Measurements from ENCODE around the gene TMEM54. TPM values are rescaled to one million over a fixed set of nuclear protein-coding genes. Genes with fewer than 3 reads are reported as not detected.
A peak's percentile ranks its signal among the peaks of the same experiment; 100 is the strongest.
"Not testable (repeated sequence)": the region's sequence is repeated elsewhere in the genome, so short reads cannot be mapped to it uniquely, and the experiment has no call there.

TMEM54 gene
- total and polyA plus RNA-seq, 2 of the 13 experiments (the other 11 are each of a cell fraction or from before 2014, with no cell fraction given), result 2.5 to 2.9 TPM

DNA sequence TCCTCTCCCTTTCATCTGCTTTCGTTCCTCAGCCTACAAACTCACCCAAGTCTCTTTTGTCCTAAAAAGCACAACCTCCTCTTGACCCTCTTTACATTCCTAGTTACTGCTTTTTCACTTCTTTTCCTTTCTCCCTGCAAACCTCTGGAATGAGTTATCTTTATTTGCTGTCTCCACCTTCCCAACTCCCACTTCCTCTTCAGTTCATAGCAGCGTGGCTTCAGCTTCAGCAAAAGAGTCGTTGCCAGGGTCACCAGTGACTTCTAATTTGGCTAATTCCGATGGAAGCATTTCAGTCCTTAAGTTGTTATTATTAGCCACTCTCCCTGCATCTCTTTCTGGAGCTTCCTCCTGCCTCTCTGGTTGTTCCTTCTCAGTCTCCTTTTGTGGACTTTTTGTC lies 6.2 kb upstream of the TMEM54 start (continued):
- TF ChIP-seq, protein P1, sequence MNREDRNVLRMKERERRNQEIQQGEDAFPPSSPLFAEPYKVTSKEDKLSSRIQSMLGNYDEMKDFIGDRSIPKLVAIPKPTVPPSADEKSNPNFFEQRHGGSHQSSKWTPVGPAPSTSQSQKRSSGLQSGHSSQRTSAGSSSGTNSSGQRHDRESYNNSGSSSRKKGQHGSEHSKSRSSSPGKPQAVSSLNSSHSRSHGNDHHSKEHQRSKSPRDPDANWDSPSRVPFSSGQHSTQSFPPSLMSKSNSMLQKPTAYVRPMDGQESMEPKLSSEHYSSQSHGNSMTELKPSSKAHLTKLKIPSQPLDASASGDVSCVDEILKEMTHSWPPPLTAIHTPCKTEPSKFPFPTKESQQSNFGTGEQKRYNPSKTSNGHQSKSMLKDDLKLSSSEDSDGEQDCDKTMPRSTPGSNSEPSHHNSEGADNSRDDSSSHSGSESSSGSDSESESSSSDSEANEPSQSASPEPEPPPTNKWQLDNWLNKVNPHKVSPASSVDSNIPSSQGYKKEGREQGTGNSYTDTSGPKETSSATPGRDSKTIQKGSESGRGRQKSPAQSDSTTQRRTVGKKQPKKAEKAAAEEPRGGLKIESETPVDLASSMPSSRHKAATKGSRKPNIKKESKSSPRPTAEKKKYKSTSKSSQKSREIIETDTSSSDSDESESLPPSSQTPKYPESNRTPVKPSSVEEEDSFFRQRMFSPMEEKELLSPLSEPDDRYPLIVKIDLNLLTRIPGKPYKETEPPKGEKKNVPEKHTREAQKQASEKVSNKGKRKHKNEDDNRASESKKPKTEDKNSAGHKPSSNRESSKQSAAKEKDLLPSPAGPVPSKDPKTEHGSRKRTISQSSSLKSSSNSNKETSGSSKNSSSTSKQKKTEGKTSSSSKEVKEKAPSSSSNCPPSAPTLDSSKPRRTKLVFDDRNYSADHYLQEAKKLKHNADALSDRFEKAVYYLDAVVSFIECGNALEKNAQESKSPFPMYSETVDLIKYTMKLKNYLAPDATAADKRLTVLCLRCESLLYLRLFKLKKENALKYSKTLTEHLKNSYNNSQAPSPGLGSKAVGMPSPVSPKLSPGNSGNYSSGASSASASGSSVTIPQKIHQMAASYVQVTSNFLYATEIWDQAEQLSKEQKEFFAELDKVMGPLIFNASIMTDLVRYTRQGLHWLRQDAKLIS (CRISPR knock-in tag; IDR thresholded peaks at IDR 0.05), result no peak
- TF ChIP-seq ZNF451 (CRISPR knock-in tag; IDR thresholded peaks at IDR 0.05), result no peak
- TF ChIP-seq ESRRA (CRISPR knock-in tag; IDR thresholded peaks at IDR 0.05; ENCODE audit: low read depth), result no peak

GRCh38 chr1:32906654-32907053 lies 5.5 kb upstream of the TMEM54 start:
- Histone ChIP-seq H3K9ac (ENCODE audit: insufficient read depth, low read depth, low read length) (no peak overlapping the region), H3K79me2 (ENCODE audit: insufficient read depth, low read length) (no peaks in the 10 kb centered on the region), H2AFZ (ENCODE audit: low read length) (no peak overlapping the region), H3K27ac (ENCODE audit: extremely low read length, insufficient read depth, low read length) (no peak overlapping the region), H3K9me3 (ENCODE audit: low read length) (no peaks in the 10 kb centered on the region), H3K4me3 (replicated peaks in 1 of 3; ENCODE audit: insufficient read depth in 1 of 3, low read depth in 2 of 3, low read length in 3 of 3) (no peak overlapping the region), H3K4me2 (ENCODE audit: low read depth, low read length) (no peak overlapping the region), H3K27me3 (ENCODE audit: control insufficient read depth in 1 of 2, insufficient read depth in 2 of 2, low read length in 2 of 2) (peaks cover 0 to 15% of the 10 kb centered on the region in 2 experiments; a peak in 4 of 5 replicates), H4K20me1 (ENCODE audit: insufficient read depth, low read length) (no peaks in the 10 kb centered on the region), H3K36me3 (replicated peaks in 1 of 2; ENCODE audit: control insufficient read depth in 1 of 2, insufficient read depth in 2 of 2, low read length in 2 of 2) (no peaks in the 10 kb centered on the region), H3K4me1 (ENCODE audit: insufficient read depth, low read length) (0 out of 2 replicates have a peak, but pooled peaks cover 7% of the 10 kb centered on the region)
- in situ Hi-C loops (cut with HindIII; ENCODE audit: extremely low pct_ligation_motif_present, low pct_unique_long_range_greater_than_20kb), result no loop called here
- ATAC-seq (peak; percentile 57; the same call in 2 of the 3 replicates), FAIRE-seq (no peak), DNase-seq (ENCODE audit: low spot score) (no peak)
- TF ChIP-seq ZNF432 (CRISPR knock-in tag; IDR thresholded peaks at IDR 0.05; ENCODE audit: borderline replicate concordance) (no peak), PATZ1 (CRISPR knock-in tag; IDR thresholded peaks at IDR 0.05) (no peak), FOXM1 (CRISPR knock-in tag; IDR thresholded peaks at IDR 0.05) (no peak), ZNF235 (CRISPR knock-in tag; IDR thresholded peaks at IDR 0.05; ENCODE audit: borderline replicate concordance) (no peak), SRSF1 (optimal IDR thresholded peaks at IDR 0.05; ENCODE audit: low read depth, low read length) (no peak)
- no TSS peak for BruUV-seq (replicated peaks)
- intact Hi-C loops (cut with micrococcal nuclease; ENCODE audit: unreplicated experiment), result no loop called here
- ChIA-PET CTCF (ENCODE audit: low intra/inter-chr PET ratio, low total read pairs) (no interaction called here), POLR2A (no interaction called here)
- 34% methylated on average over 7 of the region's 7 CpGs for WGBS (ENCODE audit: low lambda C conversion rate)

GRCh38 chr1:32905588-32905987 lies 4.4 kb upstream of the TMEM54 start:
- H2AFZ ChIP-seq (ENCODE audit: low read length); intact Hi-C loops (cut with micrococcal nuclease; ENCODE audit: unreplicated experiment); H3K4me2 ChIP-seq (ENCODE audit: low read depth, low read length); DNase-seq (ENCODE audit: low spot score); ATAC-seq; H3K79me2 ChIP-seq (ENCODE audit: insufficient read depth, low read length); H3K27ac ChIP-seq (ENCODE audit: extremely low read length, insufficient read depth, low read length); FAIRE-seq; H3K9me3 ChIP-seq (ENCODE audit: low read length); H3K4me1 ChIP-seq (ENCODE audit: insufficient read depth, low read length); CTCF ChIA-PET (ENCODE audit: low intra/inter-chr PET ratio, low total read pairs); in situ Hi-C loops (cut with HindIII; ENCODE audit: extremely low pct_ligation_motif_present, low pct_unique_long_range_greater_than_20kb); H3K9ac ChIP-seq (ENCODE audit: insufficient read depth, low read depth, low read length); H3K36me3 ChIP-seq (replicated peaks in 1 of 2; ENCODE audit: control insufficient read depth in 1 of 2, insufficient read depth in 2 of 2, low read length in 2 of 2); H3K4me3 ChIP-seq (replicated peaks in 1 of 3; ENCODE audit: insufficient read depth in 1 of 3, low read depth in 2 of 3, low read length in 3 of 3); BruUV-seq (replicated peaks); POLR2A ChIA-PET; H4K20me1 ChIP-seq (ENCODE audit: insufficient read depth, low read length): not testable (repeated sequence)
- 39% methylated on average over 9 of the region's 10 CpGs for WGBS (ENCODE audit: low lambda C conversion rate)
- peaks cover 2 to 23% of the 10 kb centered on the region in 2 experiments for H3K27me3 ChIP-seq (ENCODE audit: control insufficient read depth in 1 of 2, insufficient read depth in 2 of 2, low read length in 2 of 2)
